ENCODE data around the gene HSPB1. TPM values are rescaled to one million over a fixed set of nuclear protein-coding genes. Genes with fewer than 3 reads are reported as not detected.
"Not testable (repeated sequence)": the region's sequence is repeated elsewhere in the genome, so short reads cannot be mapped to it uniquely, and the experiment has no call there.

HSPB1 gene
- total and polyA plus RNA-seq, 4 donors = 25.5 to 186 (median 104) TPM

- no peak overlapping the region for H3K27ac ChIP-seq (ENCODE audit: low read depth in 1 of 2, low read length in 2 of 2)
- no peak overlapping the region for H3K4me3 ChIP-seq (ENCODE audit: low read depth in 1 of 3, low read length in 3 of 3)
- no peak overlapping the region for H3K9ac ChIP-seq (ENCODE audit: low read depth in 1 of 2, low read length in 2 of 2)
- 58% methylated on average over 17 of the region's 17 CpGs for whole genome bisulfite sequencing
- no peak for TF ChIP-seq YY1 (IDR thresholded peaks at IDR 0.05)
- H3K9me3 ChIP-seq (ENCODE audit: control insufficient read depth in 4 of 4, low read length in 3 of 4) = no peaks in the 10 kb centered on the region
- DNase-seq (ENCODE audit: low spot score) = no peak
- peaks cover 0 to 6% (median 3%) of the 10 kb centered on the region in 4 donors for H3K27me3 ChIP-seq (ENCODE audit: control insufficient read depth in 4 of 4, insufficient read depth in 4 of 4, low read length in 3 of 4)
- no peaks in the 10 kb centered on the region for H3K36me3 ChIP-seq (ENCODE audit: control insufficient read depth in 4 of 4, insufficient read depth in 3 of 4, low read depth in 1 of 4, low read length in 3 of 4)
- peaks cover 0 to 15% (median 7%) of the 10 kb centered on the region in 4 donors for H3K4me1 ChIP-seq (ENCODE audit: control insufficient read depth in 4 of 4, insufficient read depth in 4 of 4, low read length in 3 of 4)
Observed at GRCh38 chr7:76283254-76284159, 19.0 kb upstream of the HSPB1 start.

DNA sequence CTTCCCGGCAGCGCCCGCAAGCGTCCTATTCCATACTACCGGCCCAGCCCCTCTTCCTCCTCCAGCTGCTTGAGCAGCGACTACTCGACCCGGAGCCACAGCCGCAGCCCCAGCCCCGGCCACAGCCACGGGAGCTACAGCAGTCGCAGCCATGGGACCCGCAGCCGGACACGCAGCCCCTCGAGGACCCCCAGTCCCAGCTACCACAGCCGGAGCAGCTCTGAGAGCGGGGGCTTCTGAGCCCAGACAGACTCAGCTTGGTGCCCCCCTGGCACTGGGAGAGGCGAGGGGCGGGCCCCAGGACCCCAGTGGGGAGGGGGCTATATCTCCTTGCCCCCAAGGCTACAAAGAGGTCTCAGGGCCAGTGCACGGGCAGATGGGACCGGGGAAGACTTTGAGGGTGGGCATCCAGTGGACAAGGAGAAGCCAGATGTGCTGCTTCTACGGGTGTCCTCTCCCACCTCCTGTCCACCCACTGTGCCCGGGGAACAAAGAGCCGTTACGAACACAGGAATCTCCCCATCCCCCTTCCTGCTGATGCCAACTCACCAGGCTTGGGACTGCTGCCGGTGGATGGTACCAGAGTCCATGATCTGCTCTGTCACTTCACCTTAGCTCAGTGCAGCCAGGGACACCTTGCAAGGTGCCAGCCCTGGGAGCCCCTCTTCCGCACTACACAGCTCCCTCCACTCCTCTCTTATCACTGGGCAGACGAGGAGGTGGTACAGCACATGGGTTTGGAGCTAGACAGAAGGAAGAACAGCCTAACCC, 16.7 kb upstream of the HSPB1 start:
- peaks cover 0 to 15% (median 7%) of the 10 kb centered on the region in 4 donors for H3K4me1 ChIP-seq (ENCODE audit: control insufficient read depth in 4 of 4, insufficient read depth in 4 of 4, low read length in 3 of 4)
- H3K27ac ChIP-seq (ENCODE audit: low read depth in 1 of 2, low read length in 2 of 2) = no peak overlapping the region
- no peaks in the 10 kb centered on the region for H3K9me3 ChIP-seq (ENCODE audit: control insufficient read depth in 4 of 4, low read length in 3 of 4)
- no peak overlapping the region for H3K4me3 ChIP-seq (ENCODE audit: low read depth in 1 of 3, low read length in 3 of 3)
- H3K36me3 ChIP-seq (ENCODE audit: control insufficient read depth in 4 of 4, insufficient read depth in 3 of 4, low read depth in 1 of 4, low read length in 3 of 4) = no peaks in the 10 kb centered on the region
- no peak overlapping the region for H3K9ac ChIP-seq (ENCODE audit: low read depth in 1 of 2, low read length in 2 of 2)
- no peak for DNase-seq (ENCODE audit: low spot score)
- WGBS = 73% methylated on average over 29 of the region's 29 CpGs
- peaks cover 0 to 6% (median 3%) of the 10 kb centered on the region in 4 donors for H3K27me3 ChIP-seq (ENCODE audit: control insufficient read depth in 4 of 4, insufficient read depth in 4 of 4, low read length in 3 of 4)
- no peak for TF ChIP-seq ATF3 (IDR thresholded peaks at IDR 0.05)
- TF ChIP-seq SP1 (IDR thresholded peaks at IDR 0.05) = no peak
- no peak for TF ChIP-seq RXRA (IDR thresholded peaks at IDR 0.05)
- no peak for TF ChIP-seq EGR1 (IDR thresholded peaks at IDR 0.05; ENCODE audit: low read depth in 2 of 2)
- TF ChIP-seq FOXA1 (IDR thresholded peaks at IDR 0.05) = no peak
- TF ChIP-seq, protein P1, sequence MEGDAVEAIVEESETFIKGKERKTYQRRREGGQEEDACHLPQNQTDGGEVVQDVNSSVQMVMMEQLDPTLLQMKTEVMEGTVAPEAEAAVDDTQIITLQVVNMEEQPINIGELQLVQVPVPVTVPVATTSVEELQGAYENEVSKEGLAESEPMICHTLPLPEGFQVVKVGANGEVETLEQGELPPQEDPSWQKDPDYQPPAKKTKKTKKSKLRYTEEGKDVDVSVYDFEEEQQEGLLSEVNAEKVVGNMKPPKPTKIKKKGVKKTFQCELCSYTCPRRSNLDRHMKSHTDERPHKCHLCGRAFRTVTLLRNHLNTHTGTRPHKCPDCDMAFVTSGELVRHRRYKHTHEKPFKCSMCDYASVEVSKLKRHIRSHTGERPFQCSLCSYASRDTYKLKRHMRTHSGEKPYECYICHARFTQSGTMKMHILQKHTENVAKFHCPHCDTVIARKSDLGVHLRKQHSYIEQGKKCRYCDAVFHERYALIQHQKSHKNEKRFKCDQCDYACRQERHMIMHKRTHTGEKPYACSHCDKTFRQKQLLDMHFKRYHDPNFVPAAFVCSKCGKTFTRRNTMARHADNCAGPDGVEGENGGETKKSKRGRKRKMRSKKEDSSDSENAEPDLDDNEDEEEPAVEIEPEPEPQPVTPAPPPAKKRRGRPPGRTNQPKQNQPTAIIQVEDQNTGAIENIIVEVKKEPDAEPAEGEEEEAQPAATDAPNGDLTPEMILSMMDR (IDR thresholded peaks at IDR 0.05; ENCODE audit: low read depth, low read length, missing input control) = no peak

DNA sequence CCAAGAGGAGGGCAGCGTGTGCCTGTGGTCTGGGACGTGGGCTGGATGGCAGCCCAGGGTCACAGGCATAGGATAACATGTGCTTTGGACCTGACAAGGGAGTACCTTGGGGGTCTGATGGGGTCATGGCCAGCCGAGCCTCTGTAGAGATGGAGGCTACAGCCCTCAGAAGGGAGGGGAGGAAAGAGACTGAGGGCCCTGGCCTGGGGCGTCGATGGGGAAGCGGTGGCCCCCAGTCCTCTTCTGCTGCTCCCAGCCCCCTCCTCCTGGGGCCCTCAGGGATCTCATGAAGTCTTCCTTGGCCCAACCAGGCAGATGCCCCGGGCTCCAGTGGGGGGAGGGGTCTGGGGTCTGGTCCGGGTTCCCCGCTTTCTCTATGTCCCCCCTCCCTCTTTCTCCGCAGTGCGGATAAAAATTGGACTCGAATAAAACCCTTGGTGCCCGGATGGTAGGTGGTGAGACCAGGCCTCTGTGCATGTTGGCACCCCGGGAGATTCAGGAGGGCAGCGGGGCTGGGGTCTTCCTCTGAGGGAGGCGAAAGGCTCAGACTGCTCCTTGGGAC, 15.6 kb upstream of the HSPB1 start:
- no peaks in the 10 kb centered on the region for H3K36me3 ChIP-seq (ENCODE audit: control insufficient read depth in 4 of 4, insufficient read depth in 3 of 4, low read depth in 1 of 4, low read length in 3 of 4)
- H3K27me3 ChIP-seq (ENCODE audit: control insufficient read depth in 4 of 4, insufficient read depth in 4 of 4, low read length in 3 of 4) = peaks cover 0 to 6% (median 1%) of the 10 kb centered on the region in 4 donors
- WGBS = 90% methylated on average over 16 of the region's 16 CpGs
- H3K4me3 ChIP-seq (ENCODE audit: low read depth in 1 of 3, low read length in 3 of 3) = no peak overlapping the region
- no peak for DNase-seq (ENCODE audit: low spot score)
- peaks cover 0 to 16% (median 4%) of the 10 kb centered on the region in 4 donors for H3K4me1 ChIP-seq (ENCODE audit: control insufficient read depth in 4 of 4, insufficient read depth in 4 of 4, low read length in 3 of 4)
- no peak overlapping the region for H3K9ac ChIP-seq (ENCODE audit: low read depth in 1 of 2, low read length in 2 of 2)
- TF ChIP-seq REST (IDR thresholded peaks at IDR 0.05) = no peak
- TF ChIP-seq EGR1 (IDR thresholded peaks at IDR 0.05; ENCODE audit: low read depth in 2 of 2) = no peak
- TF ChIP-seq JUND (IDR thresholded peaks at IDR 0.05) = no peak
- TF ChIP-seq GABPA (IDR thresholded peaks at IDR 0.05 in 1 of 2, conservative IDR thresholded peaks at IDR 0.05 in 1 of 2) = no peak
- no peak for TF ChIP-seq FOXA1 (IDR thresholded peaks at IDR 0.05)
- TF ChIP-seq NR2F2 (IDR thresholded peaks at IDR 0.05) = no peak
- TF ChIP-seq ATF3 (IDR thresholded peaks at IDR 0.05) = no peak
- TF ChIP-seq SP1 (IDR thresholded peaks at IDR 0.05) = no peak
- no peak for TF ChIP-seq RAD21 (IDR thresholded peaks at IDR 0.05)
- no peak overlapping the region for H3K27ac ChIP-seq (ENCODE audit: low read depth in 1 of 2, low read length in 2 of 2)
- no peaks in the 10 kb centered on the region for H3K9me3 ChIP-seq (ENCODE audit: control insufficient read depth in 4 of 4, low read length in 3 of 4)

DNA sequence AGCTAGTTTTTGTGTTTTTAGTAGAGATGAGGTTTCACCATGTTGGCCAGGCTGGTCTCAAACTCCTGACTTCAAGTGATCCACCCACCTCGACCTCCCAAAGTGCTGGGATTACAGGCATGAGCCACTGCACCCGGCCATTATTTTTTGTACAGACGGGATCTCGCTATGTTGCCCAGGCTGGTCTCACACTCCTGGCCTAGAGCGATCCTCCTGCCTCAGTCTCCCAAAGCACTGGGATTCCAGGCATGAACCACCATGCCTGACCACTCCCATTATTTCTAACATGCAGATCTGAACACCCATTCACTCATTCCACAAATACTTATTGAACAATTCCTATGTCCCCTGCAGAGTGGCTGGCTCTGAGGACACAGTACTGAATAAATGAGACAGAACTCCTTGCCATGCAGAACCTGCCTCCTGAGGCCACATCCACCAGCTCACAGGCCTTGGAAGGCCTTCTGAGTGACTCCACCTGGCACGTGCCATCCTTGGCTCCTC, 11.6 kb upstream of the HSPB1 start:
- H3K4me3 ChIP-seq (ENCODE audit: low read depth in 1 of 3, low read length in 3 of 3); DNase-seq (ENCODE audit: low spot score); H3K9me3 ChIP-seq (ENCODE audit: control insufficient read depth in 4 of 4, low read length in 3 of 4); H3K36me3 ChIP-seq (ENCODE audit: control insufficient read depth in 4 of 4, insufficient read depth in 3 of 4, low read depth in 1 of 4, low read length in 3 of 4); H3K9ac ChIP-seq (ENCODE audit: low read depth in 1 of 2, low read length in 2 of 2); H3K27ac ChIP-seq (ENCODE audit: low read depth in 1 of 2, low read length in 2 of 2); H3K27me3 ChIP-seq (ENCODE audit: control insufficient read depth in 4 of 4, insufficient read depth in 4 of 4, low read length in 3 of 4): not testable (repeated sequence)
- WGBS = 84% methylated on average over 6 of the region's 6 CpGs
- peaks cover 0 to 16% (median 11%) of the 10 kb centered on the region in 4 donors for H3K4me1 ChIP-seq (ENCODE audit: control insufficient read depth in 4 of 4, insufficient read depth in 4 of 4, low read length in 3 of 4)
